AML-193 (cell line): ENCODE data around the gene LOXL1.
A peak's percentile ranks its signal among the peaks of the same experiment; 100 is the strongest.

Source experiments
- DNase-seq, 2 experiments: peaks; one replicate each; lab custom pipeline; 2025; lab: John Stamatoyannopoulos, UW

Gene LOXL1

DNA sequence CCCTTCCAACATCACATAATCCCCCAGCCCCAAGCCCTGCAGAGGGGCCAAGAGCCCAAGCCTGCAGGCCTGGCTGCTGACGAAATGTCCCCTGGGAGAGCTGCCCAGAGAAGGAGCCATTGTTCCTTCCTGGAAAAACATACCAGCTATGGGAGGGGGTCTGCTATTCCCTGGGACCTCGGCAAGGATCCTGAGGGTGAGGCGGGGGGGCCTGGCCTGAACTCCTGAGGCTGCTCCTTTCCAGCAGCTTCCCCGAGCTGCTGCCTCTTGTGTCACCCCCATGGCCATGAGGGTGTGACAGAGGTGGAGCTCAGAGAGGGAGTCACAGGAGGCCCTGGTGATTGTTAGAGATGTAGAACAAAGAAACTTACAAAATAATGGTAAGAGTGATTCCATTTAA, 12.9 kb downstream of the LOXL1 start:
- no peak for DNase-seq

- no peak for DNase-seq
Observed at GRCh38 chr15:73940061-73940981, 14.1 kb downstream of the LOXL1 start.

DNA sequence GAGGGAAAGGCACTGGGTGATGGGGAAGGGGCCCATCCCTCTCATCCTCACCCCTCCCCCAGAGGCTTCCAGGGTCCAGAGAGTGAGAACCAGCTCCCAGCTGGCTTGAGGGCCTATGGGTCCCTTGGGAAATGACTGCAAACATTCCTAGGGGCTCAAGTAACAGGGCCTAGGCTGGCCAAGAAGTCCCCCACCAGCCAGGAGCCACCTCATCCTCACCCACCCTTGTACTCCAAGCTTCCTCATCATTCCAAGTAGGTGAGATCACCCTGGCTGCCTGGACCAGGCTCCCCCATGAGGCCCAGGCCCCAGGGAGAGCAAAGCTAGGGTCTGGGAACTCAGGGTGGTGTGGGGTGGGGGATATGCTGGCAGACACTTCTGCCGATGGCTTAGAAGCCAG, 14.8 kb downstream of the LOXL1 start:
- DNase-seq: no peak

- no peak for DNase-seq
Observed at GRCh38 chr15:73941449-73941848, 15.2 kb downstream of the LOXL1 start.

- DNase-seq: no peak
Observed at GRCh38 chr15:73941871-73942635, 15.8 kb downstream of the LOXL1 start.

DNA sequence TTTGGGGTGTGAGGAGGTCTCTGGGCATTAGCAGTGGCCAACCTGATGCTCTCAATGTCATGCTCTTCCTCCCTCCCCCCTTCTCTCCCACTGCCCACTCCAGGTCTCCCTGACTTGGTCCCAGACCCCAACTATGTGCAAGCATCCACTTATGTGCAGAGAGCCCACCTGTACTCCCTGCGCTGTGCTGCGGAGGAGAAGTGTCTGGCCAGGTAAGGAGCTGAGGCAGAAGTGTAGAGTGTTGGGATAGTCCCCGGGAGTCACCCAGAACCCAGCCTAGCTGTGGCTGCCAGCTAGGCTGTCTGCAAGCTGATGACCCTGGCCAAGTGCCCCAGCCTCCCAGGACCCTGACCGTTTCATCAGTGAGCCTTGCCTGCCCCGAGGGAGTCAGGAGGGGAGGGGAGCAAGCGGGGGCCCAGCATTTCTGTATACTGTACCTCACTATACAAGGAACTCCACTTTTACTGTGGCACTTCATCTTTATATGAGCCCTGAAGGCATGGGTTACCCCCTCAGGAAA, 16.5 kb downstream of the LOXL1 start:
- DNase-seq: no peak

DNA sequence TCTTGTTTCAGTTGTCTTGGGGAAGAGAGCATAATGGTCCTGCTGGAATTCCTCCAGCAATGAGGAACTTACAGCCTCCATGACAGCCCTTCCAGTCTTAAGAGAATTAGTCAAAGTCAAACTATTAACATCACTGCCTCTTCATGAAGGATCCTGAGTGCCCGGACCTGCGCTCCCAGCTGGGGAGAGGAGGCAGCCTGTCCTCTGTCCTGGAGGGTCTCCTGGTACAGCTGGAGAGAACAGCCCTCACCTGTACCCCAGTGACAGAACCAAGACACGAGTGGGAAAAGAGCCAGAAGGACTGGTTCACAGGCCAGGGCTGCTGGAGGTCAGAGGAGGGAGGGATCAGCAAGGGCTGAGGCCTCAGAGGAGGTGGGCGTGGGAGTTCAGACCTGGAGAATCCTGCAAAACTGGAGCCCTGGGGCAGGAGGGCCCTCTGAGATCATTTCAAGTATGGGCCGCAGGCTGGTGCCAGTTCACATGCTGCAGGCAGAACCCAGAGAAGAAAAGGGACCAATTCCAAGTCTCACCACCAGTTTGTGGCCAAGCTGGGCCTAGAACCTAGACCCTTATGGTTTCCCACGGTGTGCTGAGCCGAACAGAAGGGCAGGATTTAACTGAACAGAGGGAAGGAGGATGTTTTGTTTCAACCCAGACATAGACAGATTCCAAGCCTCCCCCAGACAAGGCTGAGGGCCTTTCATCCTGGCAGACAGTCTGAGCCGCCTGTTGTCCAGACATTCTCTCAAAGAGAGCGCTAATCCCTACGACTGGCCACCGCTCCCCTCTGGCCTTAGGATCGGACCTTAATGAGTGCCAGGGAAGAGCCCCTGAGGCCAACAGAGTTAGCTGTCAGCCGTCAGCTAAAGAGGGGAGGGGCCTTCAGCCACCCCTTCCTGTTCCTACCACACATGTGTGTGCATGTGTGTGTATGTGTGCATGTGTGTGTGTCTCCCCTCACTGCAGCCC, 18.2 kb downstream of the LOXL1 start:
- DNase-seq: no peak

GRCh38 chr15:73945130-73945508, 18.9 kb downstream of the LOXL1 start:
- no peak for DNase-seq

GRCh38 chr15:73946046-73946721, 19.9 kb downstream of the LOXL1 start:
- no peak for DNase-seq

DNA sequence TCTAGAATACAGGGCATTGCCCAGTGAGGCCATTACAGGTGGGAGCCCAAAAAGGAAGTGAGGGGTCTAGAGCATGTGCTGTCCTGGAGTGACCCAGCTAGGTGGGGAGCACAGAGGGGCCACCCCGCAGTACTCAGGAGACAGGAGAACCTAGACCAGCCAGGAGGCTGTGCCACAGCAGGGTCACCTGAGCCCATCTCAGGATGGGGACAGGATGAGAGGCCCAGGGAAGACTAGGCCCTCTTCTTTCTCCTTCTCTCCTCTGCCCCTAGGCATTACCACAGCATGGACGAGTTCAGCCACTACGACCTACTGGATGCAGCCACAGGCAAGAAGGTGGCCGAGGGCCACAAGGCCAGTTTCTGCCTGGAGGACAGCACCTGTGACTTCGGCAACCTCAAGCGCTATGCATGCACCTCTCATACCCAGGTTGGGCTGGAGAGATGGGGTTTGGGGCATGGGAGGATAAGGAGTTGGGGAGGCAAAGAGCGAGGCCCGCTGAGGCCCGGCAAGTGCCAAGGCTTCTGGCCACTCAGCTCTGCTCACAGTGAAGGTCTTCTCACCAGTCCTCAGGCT, 20.6 kb downstream of the LOXL1 start:
- no peak for DNase-seq

DNA sequence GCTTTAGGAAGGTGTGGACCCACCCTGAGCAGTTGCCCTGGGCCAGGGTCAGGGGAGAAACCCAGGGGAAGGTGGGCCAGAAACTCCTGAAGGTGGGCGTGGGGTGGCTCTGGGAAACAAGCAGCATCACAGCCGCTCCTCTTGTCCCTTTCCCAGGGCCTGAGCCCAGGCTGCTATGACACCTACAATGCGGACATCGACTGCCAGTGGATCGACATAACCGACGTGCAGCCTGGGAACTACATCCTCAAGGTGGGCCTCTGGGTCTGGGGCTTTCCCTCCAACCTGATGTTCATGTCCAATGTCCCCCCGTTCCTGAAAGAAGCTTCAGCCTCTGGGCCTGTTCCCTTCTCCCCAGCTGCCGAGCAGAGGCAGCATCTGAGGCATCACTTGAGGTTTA, 21.4 kb downstream of the LOXL1 start:
- DNase-seq: no peak

DNA sequence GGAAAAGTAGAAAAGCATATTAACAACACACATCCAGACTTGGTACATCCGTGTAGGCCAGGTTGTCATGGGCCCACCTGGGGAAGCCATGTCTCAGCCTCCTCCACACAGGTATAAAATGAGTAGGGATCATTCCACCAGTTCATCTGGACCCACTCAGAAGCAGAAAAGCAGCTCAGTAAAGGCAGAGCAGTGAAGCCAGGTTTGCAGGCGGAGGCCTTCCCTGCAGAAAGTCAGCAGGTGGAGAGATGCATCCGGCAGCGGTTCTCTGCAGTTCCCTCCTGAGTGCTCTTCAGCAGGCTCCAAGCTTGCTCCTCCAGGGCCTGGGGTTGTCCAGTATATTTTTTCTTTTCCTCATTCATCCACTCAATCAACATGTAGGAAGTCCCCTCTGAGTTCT, 22.1 kb downstream of the LOXL1 start:
- DNase-seq: no peak

GRCh38 chr15:73948982-73949381, 22.7 kb downstream of the LOXL1 start:
- DNase-seq: no peak

GRCh38 chr15:73949496-73949895, 23.2 kb downstream of the LOXL1 start:
- no peak for DNase-seq

- no peak for DNase-seq
Observed at GRCh38 chr15:73950479-73950830, 24.2 kb downstream of the LOXL1 start.

DNA sequence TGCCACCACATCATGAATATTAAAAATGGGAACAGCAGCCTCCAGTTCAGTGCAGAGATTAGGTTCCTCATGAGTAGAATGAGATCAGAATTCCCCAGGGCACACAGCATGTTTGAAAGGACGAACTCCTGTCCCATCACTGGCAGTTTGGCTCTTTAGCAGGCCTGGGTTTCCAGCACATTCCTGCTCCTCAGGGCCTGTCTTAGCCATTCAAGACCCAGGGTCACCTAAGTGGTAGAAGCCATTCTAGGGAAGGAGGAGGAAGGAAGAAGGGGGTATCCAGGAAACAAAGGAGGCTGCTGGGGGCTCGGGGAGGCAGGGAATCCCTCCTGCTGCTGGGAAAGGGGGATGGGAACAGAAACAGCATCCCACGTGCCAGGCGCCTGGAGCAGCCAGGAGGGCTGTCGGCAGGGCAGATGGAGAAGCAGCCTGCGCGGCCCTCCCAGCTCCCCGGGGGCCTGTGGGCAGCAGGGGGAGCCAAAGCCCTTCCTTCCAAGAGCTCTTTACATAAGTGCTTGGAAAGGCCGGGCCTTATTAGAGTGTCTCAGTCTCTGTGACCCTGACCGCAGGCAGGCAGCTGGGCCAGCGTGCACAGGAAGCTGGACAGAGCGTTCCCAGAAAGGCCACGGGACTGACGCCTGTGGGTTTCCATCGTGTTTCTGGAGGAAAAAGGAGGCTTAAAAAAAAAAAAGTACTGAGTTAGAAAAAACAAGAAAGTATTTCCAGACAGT, 24.7 kb downstream of the LOXL1 start:
- DNase-seq: peak; percentile 70 to 76

DNA sequence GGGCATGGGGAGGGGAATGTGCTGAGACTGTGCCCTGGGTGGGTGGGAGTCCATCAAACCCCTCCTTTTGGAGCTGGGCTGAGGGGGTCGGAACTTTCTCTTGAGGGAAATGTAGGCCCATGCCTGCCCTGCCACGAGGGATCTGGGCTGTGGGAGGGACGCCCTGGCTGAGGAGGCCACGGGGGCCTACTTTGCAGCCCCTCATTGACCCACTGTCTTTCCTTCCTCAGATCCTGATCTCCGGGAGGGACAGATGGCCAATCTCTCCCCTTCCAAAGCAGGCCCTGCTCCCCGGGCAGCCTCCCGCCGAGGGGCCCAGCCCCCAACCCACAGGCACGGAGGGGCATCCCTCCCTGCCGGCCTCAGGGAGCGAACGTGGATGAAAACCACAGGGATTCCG, 25.3 kb downstream of the LOXL1 start:
- DNase-seq: no peak

DNA sequence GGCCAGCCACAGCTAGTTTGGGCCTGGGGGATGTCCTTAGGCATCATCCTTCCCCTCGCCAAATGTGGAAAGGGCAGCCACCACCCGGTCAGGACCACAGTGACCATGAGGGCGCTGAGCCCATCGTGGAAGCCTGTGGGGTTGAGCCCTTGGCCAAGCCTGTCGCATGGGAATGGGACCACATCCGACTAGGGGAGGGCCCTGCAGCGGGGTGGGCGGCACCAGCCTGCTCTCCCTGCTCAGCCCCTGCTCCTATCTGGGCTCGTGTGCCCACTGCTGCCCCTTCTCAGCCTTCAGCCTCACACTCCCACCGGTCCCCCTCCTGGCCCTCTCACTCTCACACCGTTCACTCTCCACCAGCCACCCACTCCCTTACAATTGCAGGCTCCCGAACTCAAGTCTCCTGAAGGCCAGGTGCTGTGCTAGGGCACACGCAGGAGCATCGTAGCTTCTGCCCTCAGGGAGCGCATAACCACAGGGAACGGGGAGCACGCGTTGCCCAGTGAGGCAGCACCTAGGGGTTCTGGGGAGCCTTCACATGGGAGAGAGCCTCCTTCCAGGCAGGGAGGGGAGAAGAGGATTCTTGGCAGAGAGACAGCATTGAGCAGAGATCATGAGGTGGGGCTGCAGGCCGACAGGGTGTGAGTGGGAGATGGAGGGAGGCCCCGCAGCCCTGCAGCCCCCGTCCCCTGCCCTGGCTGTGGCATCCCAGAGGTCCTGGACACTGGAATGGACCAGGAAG, 26.1 kb downstream of the LOXL1 start:
- DNase-seq: no peak

GRCh38 chr15:73952913-73953750, 26.9 kb downstream of the LOXL1 start:
- DNase-seq: no peak
